ENCODE data around the gene GALNT6. TPM values are rescaled to one million over a fixed set of nuclear protein-coding genes. Genes with fewer than 3 reads are reported as not detected.

The GALNT6 gene
- total RNA-seq, 1 experiment from 2014 or later: 27.6 TPM

DNA sequence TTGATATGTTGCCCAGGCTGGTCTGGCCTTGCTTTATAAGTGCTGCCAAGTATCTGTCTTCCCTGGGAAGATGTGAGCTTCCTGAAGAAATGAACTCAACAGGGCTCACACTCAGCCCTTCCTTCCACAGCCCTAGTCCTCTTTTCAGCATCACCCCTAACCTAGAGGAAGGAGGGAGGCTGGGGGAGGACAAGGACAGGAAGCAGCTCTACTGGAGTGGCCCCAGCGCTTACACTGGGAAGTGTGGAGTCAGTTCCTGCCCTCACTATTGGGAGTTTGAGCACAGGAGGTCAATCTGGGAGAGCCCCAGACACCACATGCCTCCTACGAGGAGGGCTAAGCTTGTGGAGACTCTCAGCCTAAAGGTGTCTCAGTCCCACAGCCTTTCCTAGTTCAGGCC, 16.8 kb downstream of the GALNT6 start:
- peaks cover 21% of the 10 kb centered on the region for H3K4me1 Mint-ChIP-seq (ENCODE audit: insufficient read depth, unreplicated experiment)
- no peak for DNase-seq (ENCODE audit: unreplicated experiment)
- no peak overlapping the region for H3K4me3 Mint-ChIP-seq (ENCODE audit: unreplicated experiment)
- TF ChIP-seq, protein P1, sequence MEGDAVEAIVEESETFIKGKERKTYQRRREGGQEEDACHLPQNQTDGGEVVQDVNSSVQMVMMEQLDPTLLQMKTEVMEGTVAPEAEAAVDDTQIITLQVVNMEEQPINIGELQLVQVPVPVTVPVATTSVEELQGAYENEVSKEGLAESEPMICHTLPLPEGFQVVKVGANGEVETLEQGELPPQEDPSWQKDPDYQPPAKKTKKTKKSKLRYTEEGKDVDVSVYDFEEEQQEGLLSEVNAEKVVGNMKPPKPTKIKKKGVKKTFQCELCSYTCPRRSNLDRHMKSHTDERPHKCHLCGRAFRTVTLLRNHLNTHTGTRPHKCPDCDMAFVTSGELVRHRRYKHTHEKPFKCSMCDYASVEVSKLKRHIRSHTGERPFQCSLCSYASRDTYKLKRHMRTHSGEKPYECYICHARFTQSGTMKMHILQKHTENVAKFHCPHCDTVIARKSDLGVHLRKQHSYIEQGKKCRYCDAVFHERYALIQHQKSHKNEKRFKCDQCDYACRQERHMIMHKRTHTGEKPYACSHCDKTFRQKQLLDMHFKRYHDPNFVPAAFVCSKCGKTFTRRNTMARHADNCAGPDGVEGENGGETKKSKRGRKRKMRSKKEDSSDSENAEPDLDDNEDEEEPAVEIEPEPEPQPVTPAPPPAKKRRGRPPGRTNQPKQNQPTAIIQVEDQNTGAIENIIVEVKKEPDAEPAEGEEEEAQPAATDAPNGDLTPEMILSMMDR (IDR thresholded peaks at IDR 0.05; ENCODE audit: unreplicated experiment): no peak
- intact Hi-C loops (cut with micrococcal nuclease): no loop called here
- ChIA-PET POLR2A (interaction anchor here (0.6 to 4.3 kb wide), 2 partner anchors 14 to 528 kb away, joined by 3 to 54 read pairs; partner anchors contain the start of gene GALNT6), CTCF (interaction anchor here (0.6 to 1.7 kb wide), 5 partner anchors 9 to 157 kb away, joined by 3 to 5 read pairs (median 4); no protein-coding TSS in a partner anchor)
- no peaks in the 10 kb centered on the region for H3K27me3 Mint-ChIP-seq (ENCODE audit: insufficient read depth, unreplicated experiment)
- no peak overlapping the region for H3K27ac Mint-ChIP-seq (ENCODE audit: low read depth, unreplicated experiment)
- H3K36me3 Mint-ChIP-seq (ENCODE audit: insufficient read depth, unreplicated experiment): peaks cover 7% of the 10 kb centered on the region
- H3K9me3 Mint-ChIP-seq (ENCODE audit: unreplicated experiment): no peaks in the 10 kb centered on the region
- no TSS peak for BruUV-seq (replicated peaks)

DNA sequence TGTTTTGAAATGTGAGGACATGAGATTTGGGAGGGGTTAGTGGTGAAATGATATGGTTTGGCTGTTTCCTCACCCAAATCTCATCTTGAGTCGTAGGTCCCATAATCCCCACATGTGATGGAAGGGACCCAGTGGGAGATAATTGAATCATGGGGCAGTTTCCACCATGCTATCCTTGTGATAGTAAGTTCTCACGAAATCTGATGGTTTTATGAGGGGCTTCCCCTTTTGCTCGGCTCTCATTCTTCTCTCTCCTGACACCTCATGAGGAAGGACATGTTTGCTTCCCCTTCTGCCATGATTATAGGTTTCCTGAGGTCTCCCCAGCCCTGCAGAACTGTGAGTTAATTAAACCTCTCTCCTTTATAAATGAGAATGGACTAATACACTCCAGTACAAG, 18.0 kb downstream of the GALNT6 start:
- TF ChIP-seq, protein P1 (IDR thresholded peaks at IDR 0.05; ENCODE audit: unreplicated experiment): no peak
- Mint-ChIP-seq H3K27ac (ENCODE audit: low read depth, unreplicated experiment) (peak overlapping the region; percentile 80), H3K27me3 (ENCODE audit: insufficient read depth, unreplicated experiment) (no peaks in the 10 kb centered on the region), H3K9me3 (ENCODE audit: unreplicated experiment) (no peaks in the 10 kb centered on the region), H3K36me3 (ENCODE audit: insufficient read depth, unreplicated experiment) (peaks cover 12% of the 10 kb centered on the region), H3K4me3 (ENCODE audit: unreplicated experiment) (no peak overlapping the region), H3K4me1 (ENCODE audit: insufficient read depth, unreplicated experiment) (peaks cover 21% of the 10 kb centered on the region)
- intact Hi-C loops (cut with micrococcal nuclease): loop anchor here (2.0 kb wide), 1 partner anchor 48 kb away; no protein-coding TSS in a partner anchor
- no peak for DNase-seq (ENCODE audit: unreplicated experiment)
- no TSS peak for BruUV-seq (replicated peaks)
- POLR2A ChIA-PET: interaction anchor here (4.3 kb wide), 1 partner anchor 16 kb away, joined by 54 read pairs; the partner anchor contains the start of gene GALNT6
- CTCF ChIA-PET: interaction anchor here (1.5 to 2.2 kb wide), 3 partner anchors 10 to 451 kb away, joined by 5 to 16 read pairs (median 14); no protein-coding TSS in a partner anchor

DNA sequence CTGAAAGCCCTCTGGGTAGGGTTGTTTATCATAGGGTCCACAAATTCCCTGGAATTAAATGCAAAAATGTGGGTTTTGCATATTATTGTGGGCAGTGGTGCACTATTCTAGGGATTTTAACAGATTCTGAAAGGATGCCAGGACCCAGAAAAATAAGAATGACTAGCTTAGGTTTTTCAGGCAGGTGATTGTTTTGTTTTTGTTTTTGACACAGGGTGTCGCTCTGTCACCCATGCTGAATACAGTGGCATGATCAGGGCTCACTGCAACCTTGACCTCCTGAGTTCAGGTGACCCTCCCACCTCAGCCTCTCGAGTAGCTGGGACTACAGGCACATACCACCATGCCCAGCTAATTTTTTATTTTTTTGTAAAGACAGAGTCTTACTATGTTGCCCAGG, 19.2 kb downstream of the GALNT6 start:
- H3K9me3 Mint-ChIP-seq (ENCODE audit: unreplicated experiment): no peaks in the 10 kb centered on the region
- H3K27ac Mint-ChIP-seq (ENCODE audit: low read depth, unreplicated experiment): peak overlapping the region; percentile 80
- no peaks in the 10 kb centered on the region for H3K27me3 Mint-ChIP-seq (ENCODE audit: insufficient read depth, unreplicated experiment)
- ChIA-PET CTCF (interaction anchor here (0.6 to 2.2 kb wide), 16 partner anchors 9 to 838 kb away, joined by 3 to 16 read pairs (median 5); partner anchors contain the start of gene SLC11A2), POLR2A (interaction anchor here (0.7 to 4.3 kb wide), 18 partner anchors 9 to 840 kb away, joined by 3 to 54 read pairs (median 4); partner anchors contain the start of gene GALNT6)
- no TSS peak for BruUV-seq (replicated peaks)
- H3K4me3 Mint-ChIP-seq (ENCODE audit: unreplicated experiment): no peak overlapping the region
- intact Hi-C loops (cut with micrococcal nuclease): loop anchor here (1.0 to 2.0 kb wide), 2 partner anchors 49 to 160 kb away; no protein-coding TSS in a partner anchor
- H3K36me3 Mint-ChIP-seq (ENCODE audit: insufficient read depth, unreplicated experiment): peaks cover 16% of the 10 kb centered on the region
- no peak for DNase-seq (ENCODE audit: unreplicated experiment)
- TF ChIP-seq, protein P1 (IDR thresholded peaks at IDR 0.05; ENCODE audit: unreplicated experiment): peak; percentile 26
- peaks cover 21% of the 10 kb centered on the region for H3K4me1 Mint-ChIP-seq (ENCODE audit: insufficient read depth, unreplicated experiment)

DNA sequence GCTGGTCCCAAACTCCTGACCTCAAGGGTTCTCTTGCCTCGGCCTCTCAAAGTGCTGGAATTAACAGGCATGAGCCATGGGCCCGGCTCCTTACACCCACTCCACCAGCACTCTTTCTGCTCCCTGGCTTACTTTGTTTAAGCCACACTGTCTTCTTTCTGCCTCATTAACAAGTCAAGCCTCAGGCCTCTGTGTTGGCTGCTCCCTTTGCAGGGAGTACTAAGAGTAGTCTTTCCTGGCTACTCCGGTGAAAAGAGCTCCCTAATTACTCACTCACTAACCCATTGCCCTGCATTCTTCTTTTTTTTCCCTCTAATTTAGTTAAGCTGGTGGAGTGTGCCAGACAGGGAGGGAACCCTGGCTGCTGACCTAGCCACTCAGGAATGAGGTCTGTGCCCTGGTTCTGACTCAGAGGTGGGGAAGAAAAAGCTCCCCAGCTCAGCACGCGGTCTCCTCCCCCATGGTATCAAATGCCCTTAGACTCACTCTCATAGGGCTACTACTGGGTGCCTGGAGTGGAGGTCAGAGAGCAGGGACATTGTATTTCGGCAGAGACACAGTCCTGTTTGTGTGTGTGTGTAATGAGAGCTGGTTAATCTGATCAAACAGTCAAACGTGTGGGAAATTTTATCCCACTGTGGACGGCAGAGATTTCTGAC, 19.8 kb downstream of the GALNT6 start:
- BruUV-seq (replicated peaks): no TSS peak
- Mint-ChIP-seq H3K9me3 (ENCODE audit: unreplicated experiment) (no peaks in the 10 kb centered on the region), H3K27ac (ENCODE audit: low read depth, unreplicated experiment) (peak overlapping the region; percentile 80), H3K4me1 (ENCODE audit: insufficient read depth, unreplicated experiment) (peaks cover 21% of the 10 kb centered on the region), H3K4me3 (ENCODE audit: unreplicated experiment) (peak overlapping the region; percentile 10), H3K36me3 (ENCODE audit: insufficient read depth, unreplicated experiment) (peaks cover 16% of the 10 kb centered on the region), H3K27me3 (ENCODE audit: insufficient read depth, unreplicated experiment) (no peaks in the 10 kb centered on the region)
- ChIA-PET POLR2A (interaction anchor here (0.7 to 4.3 kb wide), 17 partner anchors 9 to 729 kb away, joined by 3 to 54 read pairs (median 4); partner anchors contain the start of gene GALNT6), CTCF (interaction anchor here (0.6 to 2.2 kb wide), 18 partner anchors 9 to 460 kb away, joined by 3 to 16 read pairs (median 5); partner anchors contain the start of gene SLC11A2)
- intact Hi-C loops (cut with micrococcal nuclease): no loop called here
- DNase-seq (ENCODE audit: unreplicated experiment): peak; percentile 96
- TF ChIP-seq, protein P1 (IDR thresholded peaks at IDR 0.05; ENCODE audit: unreplicated experiment): no peak
